ENCODE results near the gene NAV3. TPM values are rescaled to one million over a fixed set of nuclear protein-coding genes. Genes with fewer than 3 reads are reported as not detected.

NAV3 gene
- total and polyA plus RNA-seq, 2 donors (not counting 1 experiment from before 2014, with no cell fraction given) = not detected

GRCh38 chr12:77914081-77914488 is 83.4 kb downstream of the NAV3 start:
- H3K4me2 ChIP-seq (replicated peaks; ENCODE audit: low read depth, low read length, poor library complexity, severe bottlenecking) = no peak overlapping the region
- Mint-ChIP-seq H3K4me1 (no peaks in the 10 kb centered on the region), H3K4me3 (no peak overlapping the region), H3K27me3 (peaks cover 4% of the 10 kb centered on the region), H3K27ac (no peak overlapping the region), H3K9me3 (ENCODE audit: insufficient read depth) (no peaks in the 10 kb centered on the region)
- no peak for TF ChIP-seq CTCF (IDR thresholded peaks at IDR 0.05)
- TF ChIP-seq EZH2 (IDR thresholded peaks at IDR 0.05; ENCODE audit: borderline replicate concordance, insufficient read depth, low read depth, low read length, poor library complexity, severe bottlenecking) = no peak
- no peaks in the 10 kb centered on the region for H4K20me1 ChIP-seq (ENCODE audit: control insufficient read depth, insufficient read depth, low read length, poor library complexity, severe bottlenecking)
- ATAC-seq (ENCODE audit: low read depth) = no peak
- no peak overlapping the region for H2AFZ ChIP-seq (ENCODE audit: insufficient read depth, low read depth, low read length, poor library complexity, severe bottlenecking)
- no peak for DNase-seq
- no peaks in the 10 kb centered on the region for H3K79me2 ChIP-seq (ENCODE audit: control insufficient read depth, insufficient read depth, low read length)
- no peaks in the 10 kb centered on the region for H3K9me3 ChIP-seq (ENCODE audit: control extremely low read depth in 1 of 3, control insufficient read depth in 2 of 3, insufficient read depth in 1 of 3, low read length in 2 of 3)
- no peak overlapping the region for H3K9ac ChIP-seq (ENCODE audit: low read length)
- 40% methylated on average over 1 of the region's 2 CpGs for WGBS (ENCODE audit: insufficient coverage)
- no peaks in the 10 kb centered on the region for H3K27me3 ChIP-seq (replicated peaks in 1 of 4; ENCODE audit: control extremely low read depth in 1 of 4, control insufficient read depth in 3 of 4, insufficient read depth in 4 of 4, low read length in 3 of 4)
- intact Hi-C loops (cut with micrococcal nuclease) = no loop called here
- ChIA-PET POLR2A (no interaction called here), CTCF (interaction anchor here (0.9 kb wide), 1 partner anchor 11 kb away, joined by 3 read pairs; no protein-coding TSS in a partner anchor)
- no peaks in the 10 kb centered on the region for H3K36me3 ChIP-seq (replicated peaks in 1 of 2; ENCODE audit: control extremely low read depth in 1 of 2, control insufficient read depth in 1 of 2, extremely low read depth in 1 of 2, insufficient read depth in 2 of 2, low read length in 1 of 2)
- no peaks in the 10 kb centered on the region for H3K4me1 ChIP-seq (ENCODE audit: control insufficient read depth in 2 of 2, insufficient read depth in 2 of 2, low read length in 2 of 2)
- no peak overlapping the region for H3K27ac ChIP-seq (ENCODE audit: low read length in 2 of 2)
- no peak overlapping the region for H3K4me3 ChIP-seq (ENCODE audit: control extremely low read depth in 1 of 5, extremely low read depth in 1 of 5, insufficient read depth in 1 of 5, low read depth in 2 of 5, low read length in 4 of 5)

- Histone ChIP-seq H3K4me3 (ENCODE audit: control extremely low read depth in 1 of 5, extremely low read depth in 1 of 5, insufficient read depth in 1 of 5, low read depth in 2 of 5, low read length in 4 of 5) (no peak overlapping the region), H3K36me3 (replicated peaks in 1 of 2; ENCODE audit: control extremely low read depth in 1 of 2, control insufficient read depth in 1 of 2, extremely low read depth in 1 of 2, insufficient read depth in 2 of 2, low read length in 1 of 2) (no peaks in the 10 kb centered on the region), H3K9me3 (ENCODE audit: control extremely low read depth in 1 of 3, control insufficient read depth in 2 of 3, insufficient read depth in 1 of 3, low read length in 2 of 3) (no peaks in the 10 kb centered on the region), H3K4me2 (replicated peaks; ENCODE audit: low read depth, low read length, poor library complexity, severe bottlenecking) (no peak overlapping the region), H3K79me2 (ENCODE audit: control insufficient read depth, insufficient read depth, low read length) (no peaks in the 10 kb centered on the region), H3K4me1 (ENCODE audit: control insufficient read depth in 2 of 2, insufficient read depth in 2 of 2, low read length in 2 of 2) (no peaks in the 10 kb centered on the region), H3K27me3 (replicated peaks in 1 of 4; ENCODE audit: control extremely low read depth in 1 of 4, control insufficient read depth in 3 of 4, insufficient read depth in 4 of 4, low read length in 3 of 4) (no peaks in the 10 kb centered on the region), H2AFZ (ENCODE audit: insufficient read depth, low read depth, low read length, poor library complexity, severe bottlenecking) (no peak overlapping the region), H3K9ac (ENCODE audit: low read length) (no peak overlapping the region), H4K20me1 (ENCODE audit: control insufficient read depth, insufficient read depth, low read length, poor library complexity, severe bottlenecking) (no peaks in the 10 kb centered on the region), H3K27ac (ENCODE audit: low read length in 2 of 2) (no peak overlapping the region)
- ATAC-seq (ENCODE audit: low read depth) (no peak), DNase-seq (no peak)
- H3K27me3 Mint-ChIP-seq = peaks cover 4% of the 10 kb centered on the region
- TF ChIP-seq EZH2 (IDR thresholded peaks at IDR 0.05; ENCODE audit: borderline replicate concordance, insufficient read depth, low read depth, low read length, poor library complexity, severe bottlenecking) (no peak), CTCF (IDR thresholded peaks at IDR 0.05) (no peak)
- no peaks in the 10 kb centered on the region for H3K9me3 Mint-ChIP-seq (ENCODE audit: insufficient read depth)
- H3K4me1 Mint-ChIP-seq = no peaks in the 10 kb centered on the region
- H3K27ac Mint-ChIP-seq = no peak overlapping the region
- H3K4me3 Mint-ChIP-seq = no peak overlapping the region
- ChIA-PET CTCF (interaction anchor here (0.7 to 0.9 kb wide), 2 partner anchors 10 to 1493 kb away, joined by 3 read pairs; no protein-coding TSS in a partner anchor), POLR2A (no interaction called here)
- WGBS (ENCODE audit: insufficient coverage) = no CpG with 5 or more reads among the region's 1 CpG
- intact Hi-C loops (cut with micrococcal nuclease) = no loop called here
These were observed 84.4 kb downstream of the NAV3 start for GRCh38 chr12:77915071-77915600.
